H4 (cell line): ENCODE results near the gene FAM193A. TPM values are rescaled to one million over a fixed set of nuclear protein-coding genes. Genes with fewer than 3 reads are reported as not detected.
A peak's percentile ranks its signal among the peaks of the same experiment; 100 is the strongest.

Experiments
- DNase-seq: peaks from one replicate; pipeline ENCODE4 v3.0.0-alpha.2; 2015; ENCODE audit warnings: low spot score
- total RNA-seq: library from RNA; depleted of rRNA; stranded (reverse); fragments of >200 nt; shearing (Covaris generic); gene quantifications from 2 replicates; pipeline ENCODE4 v1.2.3, GENCODE V29; 2014; rRNA removed

FAM193A gene, protein sequence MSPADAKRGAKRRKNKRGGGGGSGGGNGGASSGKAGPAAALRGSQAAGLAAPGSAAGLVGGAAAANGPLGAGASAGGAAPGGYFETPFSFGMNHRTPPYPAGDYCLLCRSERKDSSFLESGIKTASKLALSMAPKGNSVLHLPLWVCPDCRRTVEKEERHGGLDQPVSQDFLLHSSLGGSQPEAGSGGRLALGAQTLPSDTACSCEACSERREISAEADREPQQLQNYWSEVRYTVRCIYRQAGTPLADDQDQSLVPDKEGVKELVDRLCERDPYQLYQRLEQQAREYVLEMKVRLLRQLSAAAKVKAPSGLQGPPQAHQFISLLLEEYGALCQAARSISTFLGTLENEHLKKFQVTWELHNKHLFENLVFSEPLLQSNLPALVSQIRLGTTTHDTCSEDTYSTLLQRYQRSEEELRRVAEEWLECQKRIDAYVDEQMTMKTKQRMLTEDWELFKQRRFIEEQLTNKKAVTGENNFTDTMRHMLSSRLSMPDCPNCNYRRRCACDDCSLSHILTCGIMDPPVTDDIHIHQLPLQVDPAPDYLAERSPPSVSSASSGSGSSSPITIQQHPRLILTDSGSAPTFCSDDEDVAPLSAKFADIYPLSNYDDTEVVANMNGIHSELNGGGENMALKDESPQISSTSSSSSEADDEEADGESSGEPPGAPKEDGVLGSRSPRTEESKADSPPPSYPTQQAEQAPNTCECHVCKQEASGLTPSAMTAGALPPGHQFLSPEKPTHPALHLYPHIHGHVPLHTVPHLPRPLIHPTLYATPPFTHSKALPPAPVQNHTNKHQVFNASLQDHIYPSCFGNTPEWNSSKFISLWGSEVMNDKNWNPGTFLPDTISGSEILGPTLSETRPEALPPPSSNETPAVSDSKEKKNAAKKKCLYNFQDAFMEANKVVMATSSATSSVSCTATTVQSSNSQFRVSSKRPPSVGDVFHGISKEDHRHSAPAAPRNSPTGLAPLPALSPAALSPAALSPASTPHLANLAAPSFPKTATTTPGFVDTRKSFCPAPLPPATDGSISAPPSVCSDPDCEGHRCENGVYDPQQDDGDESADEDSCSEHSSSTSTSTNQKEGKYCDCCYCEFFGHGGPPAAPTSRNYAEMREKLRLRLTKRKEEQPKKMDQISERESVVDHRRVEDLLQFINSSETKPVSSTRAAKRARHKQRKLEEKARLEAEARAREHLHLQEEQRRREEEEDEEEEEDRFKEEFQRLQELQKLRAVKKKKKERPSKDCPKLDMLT (N-terminal part only)
- total RNA-seq = 8.9 and 9.6 TPM in 2 replicates

DNA sequence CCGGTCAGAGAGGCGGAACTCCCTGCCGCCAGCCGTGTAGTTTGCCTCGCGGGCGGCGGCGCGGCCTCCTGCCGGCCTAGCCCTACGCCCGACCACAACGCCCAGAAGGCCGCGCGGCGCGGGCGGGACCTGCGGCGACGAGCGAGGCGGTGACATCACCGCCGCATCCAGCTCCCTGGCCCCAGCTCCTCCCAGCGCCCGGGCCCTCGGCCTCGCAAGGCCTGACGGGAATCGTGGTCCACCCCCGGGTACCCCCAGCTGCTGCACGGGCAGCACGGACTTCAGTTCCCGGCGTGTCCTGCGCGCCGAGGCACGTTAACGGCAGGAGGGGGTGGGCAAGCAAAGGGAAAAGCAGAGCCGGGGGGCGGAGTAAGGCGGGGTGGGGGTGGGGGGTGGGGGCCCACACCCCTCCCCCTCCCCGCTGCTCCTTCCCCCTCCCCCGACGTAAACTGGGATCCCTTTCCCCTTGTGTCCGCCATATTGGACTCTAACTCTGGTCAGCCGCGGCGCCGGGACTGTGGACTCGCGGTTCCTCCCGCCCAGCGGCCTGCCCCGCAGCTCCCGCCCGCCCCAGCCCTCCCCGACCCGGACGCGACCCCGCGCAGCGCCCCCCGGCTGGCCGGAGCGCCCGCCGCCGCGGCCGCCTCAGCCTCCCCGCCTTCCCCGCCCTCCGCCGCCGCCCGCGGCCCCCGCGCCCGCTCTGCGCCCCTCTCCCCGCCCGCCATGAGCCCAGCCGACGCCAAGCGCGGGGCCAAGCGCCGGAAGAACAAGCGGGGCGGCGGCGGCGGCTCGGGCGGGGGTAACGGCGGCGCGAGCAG is at the start of gene FAM193A:
TSS of gene FAM193A (plus strand) at position 455 of the 818 bp plus-strand sequence. CDS start at position 724, 269 bp downstream.
- peak; percentile 100 for DNase-seq

GRCh38 chr4:2486981-2487380 is 49.5 kb upstream of the FAM193A start:
- no peak for DNase-seq

DNA sequence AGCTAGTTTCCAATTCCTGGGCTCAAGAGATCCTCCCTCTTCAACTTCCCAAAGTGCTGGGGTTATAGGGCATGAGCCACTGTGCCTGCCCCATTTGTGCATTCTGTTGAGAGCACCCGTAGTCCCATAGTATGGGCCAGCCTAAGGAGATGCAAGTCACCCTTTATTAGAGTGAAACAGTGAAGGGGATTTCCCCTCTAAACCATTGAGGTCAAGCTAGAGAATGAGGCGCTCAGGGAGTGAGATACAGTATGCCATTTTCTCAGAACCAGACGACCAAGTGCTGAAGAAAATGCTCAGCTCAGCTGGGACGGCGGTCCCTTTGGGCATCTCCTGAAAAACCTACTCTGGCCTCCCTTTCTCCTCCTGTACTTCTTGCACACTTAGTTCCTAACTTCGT is 48.8 kb upstream of the FAM193A start:
- DNase-seq = no peak

GRCh38 chr4:2489081-2489805 is 47.2 kb upstream of the FAM193A start:
- DNase-seq = no peak

DNA sequence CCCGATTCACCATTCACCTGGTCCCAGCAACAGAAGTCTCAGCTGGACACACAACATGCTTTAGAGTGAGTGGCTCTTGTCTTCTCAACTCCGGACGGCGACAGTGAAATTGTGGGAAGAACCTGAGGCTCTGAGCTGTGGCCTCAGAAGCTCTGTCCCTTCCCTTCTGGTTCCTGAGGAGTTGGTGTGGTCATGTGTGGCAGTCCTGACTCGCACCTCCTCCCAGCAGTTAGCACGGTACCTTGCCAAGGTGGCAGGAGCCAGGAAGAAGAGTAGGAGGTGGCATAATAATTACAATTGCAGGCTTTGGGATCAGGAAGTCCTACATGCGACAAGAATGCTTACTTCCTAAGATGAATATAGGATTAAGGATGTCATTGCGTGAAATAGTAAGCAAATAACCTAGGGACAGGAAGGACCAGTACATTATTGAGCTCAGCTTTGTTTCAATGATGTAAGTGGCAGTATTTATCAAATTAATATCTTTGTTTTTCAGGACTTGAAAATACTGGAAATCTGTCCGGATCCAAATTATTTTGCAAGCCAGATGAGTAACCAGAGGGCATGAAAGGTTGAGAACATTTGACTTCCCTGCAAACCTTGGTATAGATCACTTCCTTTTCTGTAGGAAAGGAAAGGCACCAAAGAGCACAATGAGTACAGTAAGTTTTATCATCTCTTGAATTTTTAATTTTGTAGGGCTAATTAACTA is 46.5 kb upstream of the FAM193A start:
- DNase-seq = no peak

- no peak for DNase-seq
Observed at GRCh38 chr4:2492970-2493369, 43.5 kb upstream of the FAM193A start.

GRCh38 chr4:2494992-2495391 is 41.5 kb upstream of the FAM193A start:
- no peak for DNase-seq

GRCh38 chr4:2497324-2497723 is 39.1 kb upstream of the FAM193A start:
- no peak for DNase-seq

GRCh38 chr4:2497931-2498330 is 38.5 kb upstream of the FAM193A start:
- no peak for DNase-seq

- no peak for DNase-seq
Observed at GRCh38 chr4:2500547-2500946, 35.9 kb upstream of the FAM193A start.

DNA sequence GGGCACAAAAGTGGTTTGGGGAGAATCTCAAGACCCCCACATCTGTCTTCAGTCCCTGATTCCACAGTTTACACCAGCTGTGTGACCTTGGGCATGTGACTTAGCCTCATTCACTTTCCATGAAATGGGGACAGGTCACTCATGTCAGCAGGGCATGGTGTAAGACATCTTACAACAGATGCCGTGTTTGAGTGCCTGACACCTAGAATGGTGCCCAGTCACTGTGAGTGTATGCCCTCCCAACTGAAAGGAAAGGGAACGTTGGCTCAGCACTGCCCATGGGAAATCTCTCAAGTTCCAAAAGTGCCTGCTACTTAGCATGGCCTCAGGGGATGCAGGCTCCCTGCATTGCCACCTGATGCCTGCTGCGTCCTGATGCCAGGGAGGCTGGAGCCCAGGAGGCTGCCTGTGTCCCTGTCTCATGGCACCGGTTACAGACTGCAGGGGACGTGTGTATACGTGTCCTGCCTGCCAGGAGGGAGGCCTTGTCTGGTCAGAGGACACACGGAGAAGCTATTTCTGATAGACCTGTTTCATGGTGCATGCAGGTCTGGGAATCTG is 35.3 kb upstream of the FAM193A start:
- DNase-seq = no peak

- no peak for DNase-seq
Observed at GRCh38 chr4:2503809-2504208, 32.6 kb upstream of the FAM193A start.

- no peak for DNase-seq
Observed at GRCh38 chr4:2507259-2507658, 29.2 kb upstream of the FAM193A start.

DNA sequence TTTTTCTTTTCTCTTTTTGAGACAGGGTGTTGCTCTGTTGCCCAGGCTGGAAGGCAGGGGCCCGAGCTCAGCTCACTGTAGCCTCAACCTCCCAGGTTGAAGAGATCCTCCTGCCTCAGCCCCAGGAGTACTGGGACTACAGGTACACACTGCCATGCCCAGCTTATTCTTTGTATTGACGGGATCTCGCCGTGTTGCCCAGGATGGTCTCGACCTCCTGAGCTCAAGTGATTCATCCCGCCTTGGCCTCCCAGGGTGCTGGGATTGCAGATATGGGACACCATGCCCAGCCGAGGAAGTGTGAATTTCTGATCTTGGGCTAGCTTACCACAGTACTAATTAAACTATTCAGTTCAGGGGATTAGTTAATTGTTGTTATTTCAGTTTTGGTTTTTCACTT is 28.6 kb upstream of the FAM193A start:
- no peak for DNase-seq

DNA sequence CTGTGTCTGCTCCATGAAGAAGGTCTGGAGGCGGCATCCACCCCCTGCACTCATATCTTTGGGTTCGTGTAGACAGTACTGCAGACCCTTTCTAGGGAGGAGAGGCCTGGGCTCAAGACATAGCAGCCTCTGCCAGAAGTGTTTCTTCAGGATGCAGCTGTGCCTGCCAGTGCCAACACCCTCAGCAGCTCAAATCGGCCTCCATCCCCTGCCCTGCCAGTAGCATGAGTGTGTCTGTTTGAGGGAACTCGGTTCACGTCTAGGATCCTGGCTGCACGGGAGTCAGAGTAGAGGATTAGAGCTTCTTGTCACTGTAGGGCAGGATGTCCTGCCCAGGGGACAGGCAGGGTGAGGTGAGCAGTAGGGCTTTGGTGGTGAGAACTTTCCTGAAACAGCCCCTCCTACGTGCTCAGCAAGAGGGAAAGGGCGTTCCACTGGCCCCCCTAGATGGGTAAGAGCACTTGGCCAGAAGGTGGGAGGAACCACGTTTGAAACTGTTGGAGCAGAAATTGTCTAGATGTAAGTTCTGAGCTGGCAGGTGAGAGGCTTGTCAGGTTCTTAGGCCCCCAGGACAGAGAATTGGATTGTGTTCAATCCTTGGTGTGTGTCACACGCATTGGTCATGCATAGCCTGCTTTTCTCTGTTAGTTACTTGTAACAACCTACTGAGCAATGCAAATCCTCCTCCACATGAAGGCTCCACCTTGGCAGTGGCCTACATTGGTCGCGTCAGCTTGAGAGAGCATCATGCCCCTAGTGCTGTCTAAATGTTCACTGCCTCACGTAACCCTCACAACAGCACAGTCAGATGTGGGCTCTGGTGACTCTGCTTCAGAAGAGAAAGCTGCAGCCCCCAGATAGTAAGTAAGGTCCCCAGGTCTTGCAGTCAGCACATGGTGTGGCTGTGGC is 25.8 kb upstream of the FAM193A start:
- no peak for DNase-seq

GRCh38 chr4:2511645-2512131 is 24.8 kb upstream of the FAM193A start:
- no peak for DNase-seq

- no peak for DNase-seq
Observed at GRCh38 chr4:2512396-2513135, 23.9 kb upstream of the FAM193A start.
